NCI-H460 (cell line): Measurements from ENCODE around the gene SUPT6H. TPM values are rescaled to one million over a fixed set of nuclear protein-coding genes. Genes with fewer than 3 reads are reported as not detected.
A peak's percentile ranks its signal among the peaks of the same experiment; 100 is the strongest.

Source experiments
- DNase-seq: peaks from one replicate; pipeline ENCODE4 v3.0.0-alpha.2; 2016; ENCODE audit warnings: low read depth; ENCODE audit errors: extremely low read depth
- small RNA-seq, 2 experiments: library from RNA; depleted of rRNA; stranded (forward); fragments of <200 nt; gene quantifications; one replicate each; pipeline ENCODE3, GENCODE V24; 2014
- total RNA-seq: library from RNA; depleted of rRNA; stranded (reverse); fragments of >200 nt; shearing (Covaris generic); gene quantifications from 2 replicates; pipeline ENCODE4 v1.2.3, GENCODE V29; 2014; rRNA removed

The SUPT6H gene
- total RNA-seq, 1 experiment from 2014 or later, result 33.3 TPM

DNA sequence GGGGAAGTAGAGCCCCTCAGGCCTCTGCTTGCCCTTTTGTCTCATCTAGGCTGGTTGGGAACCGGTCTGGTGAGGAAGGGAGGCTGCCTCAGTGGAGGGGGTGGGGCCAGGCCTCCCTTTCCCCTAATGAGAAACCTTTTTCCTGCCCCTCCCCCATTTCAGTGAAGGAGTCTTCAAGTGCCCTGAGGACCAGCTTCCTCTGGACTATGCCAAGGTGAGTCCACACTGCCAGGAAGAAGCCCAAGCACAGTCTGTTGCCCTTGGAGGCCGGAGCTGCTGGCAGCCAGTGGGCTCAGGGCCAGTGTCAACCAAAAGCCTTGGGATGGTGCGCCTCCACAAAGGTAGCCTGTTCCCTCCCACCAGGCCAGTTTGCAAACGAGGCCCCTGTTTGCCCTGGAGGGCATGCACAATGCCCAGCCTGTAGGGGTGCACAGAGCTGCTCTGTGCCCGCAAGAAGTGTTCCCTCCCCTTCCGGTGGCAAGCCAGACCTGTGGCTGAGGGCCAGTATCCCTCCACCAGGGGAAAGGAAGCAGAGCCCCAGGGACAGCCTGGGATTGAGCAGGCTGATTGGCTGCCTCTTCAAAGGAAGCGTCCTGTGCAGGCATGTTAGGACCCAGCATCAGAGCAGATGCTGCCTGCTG, 85.2 kb downstream of the SUPT6H start:
- DNase-seq, result no peak

DNA sequence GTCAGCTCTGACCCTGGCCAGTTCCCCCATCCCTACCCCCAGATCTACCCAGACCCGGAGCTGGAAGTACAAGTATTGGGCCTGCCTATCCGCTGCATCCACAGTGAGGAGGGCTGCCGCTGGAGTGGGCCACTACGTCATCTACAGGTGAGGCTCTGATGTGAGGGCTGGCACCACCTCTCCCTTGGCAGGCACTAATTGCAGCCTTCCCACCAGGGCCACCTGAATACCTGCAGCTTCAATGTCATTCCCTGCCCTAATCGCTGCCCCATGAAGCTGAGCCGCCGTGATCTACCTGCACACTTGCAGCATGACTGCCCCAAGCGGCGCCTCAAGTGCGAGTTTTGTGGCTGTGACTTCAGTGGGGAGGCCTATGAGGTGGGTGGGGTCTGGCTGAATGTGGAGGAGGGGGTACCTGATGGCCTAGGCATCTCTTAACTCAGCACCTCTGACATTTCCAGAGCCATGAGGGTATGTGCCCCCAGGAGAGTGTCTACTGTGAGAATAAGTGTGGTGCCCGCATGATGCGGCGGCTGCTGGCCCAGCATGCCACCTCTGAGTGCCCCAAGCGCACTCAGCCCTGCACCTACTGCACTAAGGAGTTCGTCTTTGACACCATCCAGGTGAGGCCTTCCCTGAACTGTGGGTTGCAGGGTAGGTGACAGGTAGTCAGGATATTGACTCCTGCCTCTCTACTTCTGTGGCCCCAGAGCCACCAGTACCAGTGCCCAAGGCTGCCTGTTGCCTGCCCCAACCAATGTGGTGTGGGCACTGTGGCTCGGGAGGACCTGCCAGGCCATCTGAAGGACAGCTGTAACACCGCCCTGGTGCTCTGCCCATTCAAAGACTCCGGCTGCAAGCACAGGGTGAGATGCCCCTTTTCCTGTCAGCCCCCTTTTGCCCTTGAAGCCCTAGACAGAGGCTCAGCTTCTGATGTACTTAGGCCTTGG, 86.1 kb downstream of the SUPT6H start:
- no peak for DNase-seq

DNA sequence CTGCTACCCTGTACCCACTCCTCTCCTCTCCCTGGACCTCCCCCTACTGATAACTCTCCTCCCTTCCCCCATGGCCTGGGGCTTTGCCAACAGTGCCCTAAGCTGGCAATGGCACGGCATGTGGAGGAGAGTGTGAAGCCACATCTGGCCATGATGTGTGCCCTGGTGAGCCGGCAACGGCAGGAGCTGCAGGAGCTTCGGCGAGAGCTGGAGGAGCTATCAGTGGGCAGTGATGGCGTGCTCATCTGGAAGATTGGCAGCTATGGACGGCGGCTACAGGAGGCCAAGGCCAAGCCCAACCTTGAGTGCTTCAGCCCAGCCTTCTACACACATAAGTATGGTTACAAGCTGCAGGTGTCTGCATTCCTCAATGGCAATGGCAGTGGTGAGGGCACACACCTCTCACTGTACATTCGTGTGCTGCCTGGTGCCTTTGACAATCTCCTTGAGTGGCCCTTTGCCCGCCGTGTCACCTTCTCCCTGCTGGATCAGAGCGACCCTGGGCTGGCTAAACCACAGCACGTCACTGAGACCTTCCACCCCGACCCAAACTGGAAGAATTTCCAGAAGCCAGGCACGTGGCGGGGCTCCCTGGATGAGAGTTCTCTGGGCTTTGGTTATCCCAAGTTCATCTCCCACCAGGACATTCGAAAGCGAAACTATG, 87.0 kb downstream of the SUPT6H start:
- DNase-seq, result no peak

DNA sequence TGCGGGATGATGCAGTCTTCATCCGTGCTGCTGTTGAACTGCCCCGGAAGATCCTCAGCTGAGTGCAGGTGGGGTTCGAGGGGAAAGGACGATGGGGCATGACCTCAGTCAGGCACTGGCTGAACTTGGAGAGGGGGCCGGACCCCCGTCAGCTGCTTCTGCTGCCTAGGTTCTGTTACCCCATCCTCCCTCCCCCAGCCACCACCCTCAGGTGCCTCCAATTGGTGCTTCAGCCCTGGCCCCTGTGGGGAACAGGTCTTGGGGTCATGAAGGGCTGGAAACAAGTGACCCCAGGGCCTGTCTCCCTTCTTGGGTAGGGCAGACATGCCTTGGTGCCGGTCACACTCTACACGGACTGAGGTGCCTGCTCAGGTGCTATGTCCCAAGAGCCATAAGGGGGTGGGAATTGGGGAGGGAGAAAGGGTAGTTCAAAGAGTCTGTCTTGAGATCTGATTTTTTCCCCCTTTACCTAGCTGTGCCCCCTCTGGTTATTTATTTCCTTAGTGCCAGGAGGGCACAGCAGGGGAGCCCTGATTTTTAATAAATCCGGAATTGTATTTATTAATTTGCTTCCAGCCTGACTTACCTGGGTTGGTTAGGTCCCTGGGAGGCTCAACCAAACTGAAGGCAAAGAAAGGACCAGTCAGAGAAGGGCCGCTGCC, 87.6 kb downstream of the SUPT6H start:
- no peak for DNase-seq

DNA sequence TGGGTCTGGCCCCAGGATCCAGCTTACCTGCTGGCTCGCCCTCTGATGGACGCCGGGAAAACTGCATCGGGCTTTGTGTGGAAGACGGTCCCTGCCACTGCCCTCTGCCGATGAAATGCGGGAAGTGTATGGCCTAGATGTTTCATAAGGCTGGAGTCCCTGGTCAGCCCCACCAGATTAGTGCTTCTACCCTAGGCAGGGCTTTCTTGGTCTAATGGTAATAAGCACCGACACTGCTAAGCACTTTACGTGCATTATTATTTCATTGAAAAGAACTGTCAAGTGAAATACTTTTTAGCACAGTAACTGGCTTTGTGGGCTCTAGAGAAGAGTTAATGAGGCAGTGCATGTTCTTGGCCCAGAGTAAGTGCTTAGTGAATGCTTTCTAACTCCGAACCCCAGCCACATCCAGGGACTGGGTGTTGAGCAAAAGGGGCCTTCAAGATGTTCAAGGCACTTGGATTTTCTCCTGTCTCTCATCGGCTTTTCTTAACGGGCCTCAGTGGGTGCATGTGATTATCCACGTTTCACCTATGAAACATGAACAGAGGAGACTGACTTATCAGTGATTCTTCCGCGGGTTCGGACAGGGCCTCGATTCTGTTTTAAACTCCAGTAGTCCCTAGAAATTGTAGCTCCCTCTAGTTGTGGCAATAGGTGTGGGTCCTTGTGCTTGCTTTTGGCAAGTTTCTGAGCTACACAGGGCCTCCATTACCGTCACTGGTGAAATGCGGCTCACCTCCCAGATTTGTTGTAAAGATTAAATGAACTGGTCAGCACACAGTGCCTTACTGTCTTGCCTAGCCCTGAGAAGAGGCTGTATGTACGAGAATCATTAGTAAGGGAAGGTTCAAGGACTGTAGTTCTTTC, 88.4 kb downstream of the SUPT6H start:
- DNase-seq, result peak; percentile 92

DNA sequence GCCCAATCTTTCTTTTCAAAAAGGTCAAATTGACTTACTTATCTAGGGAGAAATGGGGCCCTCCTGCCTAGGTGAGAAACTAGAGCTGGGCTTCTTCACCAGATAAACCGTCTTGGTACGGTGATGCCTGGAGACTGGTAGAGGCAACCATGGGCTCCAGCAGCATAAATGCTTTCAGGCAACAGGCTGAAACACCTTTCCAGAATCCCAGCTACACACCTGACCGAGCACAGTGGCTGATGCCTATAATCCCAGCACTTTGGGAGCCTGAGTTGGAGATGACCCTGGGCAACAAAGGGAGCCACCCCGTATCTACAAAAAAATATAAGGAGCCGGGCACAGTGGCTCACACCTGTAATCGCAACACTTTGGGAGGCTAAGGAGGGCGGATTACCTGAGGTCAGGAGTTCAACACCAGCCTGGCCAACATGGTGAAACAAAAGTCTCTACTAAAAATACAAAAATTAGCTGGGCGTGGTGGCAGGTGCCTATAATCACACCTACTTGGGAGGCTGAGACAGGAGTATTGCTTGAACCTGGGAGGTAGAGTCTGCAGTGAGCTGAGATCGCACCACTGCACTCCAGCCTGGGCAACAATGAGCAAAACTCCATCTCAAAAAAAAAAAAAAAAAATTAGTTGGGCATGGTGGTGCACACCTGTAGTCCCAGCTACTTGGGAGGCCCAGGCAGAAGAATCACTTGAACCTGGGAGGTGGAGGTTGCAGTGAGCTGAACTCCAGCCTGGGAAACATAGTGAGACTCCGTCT, 89.8 kb downstream of the SUPT6H start:
- DNase-seq, result no peak

Small RNA genes within 50 kb of the gene (small RNA-seq; reads per million reads assigned to genes)
- gene SNORD42A, result 0 reads per million in 2 experiments
- gene SNORD42B, result 0.06 to 0.10 reads per million in 2 experiments
- 0 reads per million in 2 experiments for gene SNORD4A
- 0 reads per million in 2 experiments for gene SNORD4B

Other genes starting within 250 kb of the SUPT6H start
- not detected in 2 replicates for gene SLC13A2, start 188.6 kb upstream of the SUPT6H start, total RNA-seq
- 0.17 TPM in 1 of 2 replicates, not detected in the other for gene FOXN1, start 155.9 kb upstream of the SUPT6H start, total RNA-seq
- gene UNC119, start 109.6 kb upstream of the SUPT6H start, total RNA-seq, result 23.6 and 24.2 TPM in 2 replicates
- 48.2 and 57.7 TPM in 2 replicates for gene PIGS, start 90.7 kb upstream of the SUPT6H start, total RNA-seq
- 27.9 and 37.3 TPM in 2 replicates for gene ALDOC, start 85.3 kb upstream of the SUPT6H start, total RNA-seq
- gene SPAG5, start 63.2 kb upstream of the SUPT6H start, total RNA-seq, result 56.3 and 56.8 TPM in 2 replicates
- 13.1 and 19.9 TPM in 2 replicates for gene RSKR, start 48.0 kb upstream of the SUPT6H start, total RNA-seq
- 109 and 134 TPM in 2 replicates for gene BLTP2, start 17.0 kb upstream of the SUPT6H start, total RNA-seq
- 49.5 and 52.6 TPM in 2 replicates for gene SDF2, start 299 bp upstream of the SUPT6H start, total RNA-seq
- 3.4 and 3.6 TPM in 2 replicates for gene PROCA1, start 49.7 kb downstream of the SUPT6H start, total RNA-seq
- gene RAB34, start 55.7 kb downstream of the SUPT6H start, total RNA-seq, result 170 and 179 TPM in 2 replicates
- 1,295 and 1,608 TPM in 2 replicates for gene RPL23A, start 57.8 kb downstream of the SUPT6H start, total RNA-seq
- gene TLCD1, start 64.0 kb downstream of the SUPT6H start, total RNA-seq, result 27.9 and 32.4 TPM in 2 replicates
- 1.9 and 2.5 TPM in 2 replicates for gene NEK8, start 66.6 kb downstream of the SUPT6H start, total RNA-seq
- 79.4 and 83.4 TPM in 2 replicates for gene TRAF4, start 81.8 kb downstream of the SUPT6H start, total RNA-seq
- 8.1 and 9.4 TPM in 2 replicates for gene FAM222B, start 180.6 kb downstream of the SUPT6H start, total RNA-seq
- gene ERAL1, start 192.8 kb downstream of the SUPT6H start, total RNA-seq, result 30.9 and 43.6 TPM in 2 replicates
- 29.2 and 30.7 TPM in 2 replicates for gene FLOT2, start 235.5 kb downstream of the SUPT6H start, total RNA-seq
- 5.1 and 5.6 TPM in 2 replicates for gene DHRS13, start 240.9 kb downstream of the SUPT6H start, total RNA-seq